ENCODE measurements around the gene SPRN.
"Not testable (repeated sequence)": the region's sequence is repeated elsewhere in the genome, so short reads cannot be mapped to it uniquely, and the experiment has no call there.

SPRN gene

DNA sequence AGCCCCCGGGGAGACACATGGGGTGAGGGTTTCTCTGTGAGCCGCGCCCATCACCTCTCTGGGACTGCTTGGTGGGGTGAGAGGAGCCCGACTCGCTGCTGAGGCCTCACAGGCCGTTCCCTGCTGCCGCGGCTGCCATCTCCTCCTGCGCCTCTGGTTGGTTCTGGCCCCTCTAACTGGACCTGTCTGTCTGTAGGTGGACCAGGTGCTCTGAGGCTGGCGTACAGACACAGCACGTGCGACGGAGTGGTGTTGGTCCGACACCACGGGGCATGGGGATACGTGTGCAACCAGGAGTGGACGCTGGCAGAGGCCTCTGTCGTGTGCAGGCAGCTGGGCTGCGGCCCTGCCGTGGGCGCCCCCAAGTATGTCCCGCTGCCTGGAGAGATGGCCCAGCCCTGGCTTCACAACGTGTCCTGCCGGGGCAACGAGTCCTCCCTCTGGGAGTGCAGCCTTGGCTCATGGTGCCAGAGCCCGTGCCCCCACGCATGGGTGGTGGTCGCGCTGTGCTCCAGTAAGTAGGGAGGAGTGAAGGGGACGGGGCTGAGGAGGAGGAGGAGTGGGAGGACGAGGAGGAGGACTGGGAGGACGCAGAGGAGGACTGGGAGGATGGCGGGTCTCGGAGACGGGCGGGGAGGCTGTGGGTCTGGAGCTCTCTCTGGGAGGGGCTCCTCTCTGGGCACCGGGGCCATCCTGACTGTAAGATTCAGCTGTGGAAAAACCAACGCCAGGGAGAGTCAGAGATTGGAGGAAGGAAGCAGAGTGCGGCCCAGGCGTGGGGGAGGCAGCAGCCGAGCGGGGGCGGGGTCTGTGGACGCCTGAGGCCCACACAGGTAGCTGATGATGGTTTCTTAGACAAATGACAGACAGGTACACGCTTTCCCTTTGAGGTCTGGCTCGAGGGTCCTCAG lies 31.9 kb upstream of the SPRN start:
- no peak for DNase-seq (ENCODE audit: low spot score)

DNA sequence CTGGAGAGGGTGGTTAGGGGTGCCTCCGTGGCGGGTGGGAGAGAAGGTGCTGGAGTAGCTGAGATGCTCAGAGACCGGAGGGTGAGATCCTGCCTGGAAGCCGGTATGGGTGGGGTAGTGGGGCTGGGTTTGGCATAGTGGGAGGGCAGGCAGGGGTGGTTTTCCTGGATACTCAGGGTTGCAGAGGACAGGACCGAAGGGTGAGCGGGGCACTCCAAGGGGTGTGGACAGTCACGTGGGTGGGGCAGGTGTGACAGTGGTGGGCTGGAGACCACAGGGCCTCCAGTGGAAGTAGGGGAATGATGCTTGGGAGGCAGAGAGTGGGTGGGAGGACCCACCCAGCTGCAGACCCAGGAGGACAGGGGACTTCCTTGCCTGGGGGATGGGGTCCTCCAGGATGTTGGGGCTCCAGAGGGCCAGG lies 31.2 kb upstream of the SPRN start:
- no peak for DNase-seq (ENCODE audit: low spot score)

DNA sequence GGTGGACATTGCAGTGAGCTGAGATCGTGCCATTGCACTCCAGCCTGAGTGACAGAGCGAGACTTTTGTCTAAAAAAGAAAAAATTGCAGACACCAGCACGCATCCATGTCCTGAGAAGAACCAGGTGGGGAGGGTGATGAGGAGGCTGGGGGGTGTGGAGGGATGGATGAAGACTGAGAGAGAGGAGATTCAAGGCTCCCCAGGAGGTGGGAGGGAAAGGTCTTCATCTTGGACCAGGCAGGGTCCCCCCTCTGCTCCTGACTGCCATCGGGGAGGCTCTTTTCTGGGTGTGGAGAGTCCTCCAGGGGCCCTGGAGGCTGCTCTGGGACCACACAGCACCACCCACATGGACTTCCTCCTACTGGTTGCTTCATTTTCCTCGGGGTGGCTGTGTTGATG lies 30.8 kb upstream of the SPRN start:
- DNase-seq (ENCODE audit: low spot score) = no peak

DNA sequence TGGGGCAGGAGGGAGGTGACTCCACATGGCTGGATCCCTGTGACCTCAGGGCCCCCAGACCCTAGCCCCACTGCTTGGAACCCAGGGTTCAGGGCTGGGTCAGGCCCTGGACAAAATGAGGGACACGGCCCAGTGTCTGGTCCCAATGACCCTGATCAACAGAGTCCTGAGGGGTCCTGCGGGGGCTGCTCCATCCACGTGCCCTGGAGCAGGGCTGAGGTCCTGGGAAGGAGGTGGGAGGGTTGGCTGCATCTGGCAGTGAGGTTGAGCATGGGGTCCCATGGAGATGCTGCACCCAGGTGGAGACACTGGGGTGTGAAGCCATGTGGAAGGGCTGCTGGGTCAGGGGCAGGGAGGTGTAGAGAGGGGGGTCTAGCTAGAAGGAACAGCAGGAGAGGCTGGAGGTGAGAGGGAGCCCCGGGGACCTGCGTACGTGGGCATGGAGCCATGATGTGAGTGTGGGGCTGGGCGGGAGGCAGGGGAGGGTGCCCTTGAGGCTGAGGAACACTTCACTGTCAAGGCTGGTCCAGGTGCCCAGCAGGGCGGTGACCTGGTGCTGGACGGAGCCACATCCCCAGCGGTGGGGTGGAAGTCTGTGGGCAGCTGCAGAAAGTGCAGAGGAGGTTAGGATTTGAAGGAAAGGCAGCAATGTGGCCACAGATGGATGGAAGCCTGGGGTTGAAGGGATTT lies 29.9 kb upstream of the SPRN start:
- no peak for DNase-seq (ENCODE audit: low spot score)

DNA sequence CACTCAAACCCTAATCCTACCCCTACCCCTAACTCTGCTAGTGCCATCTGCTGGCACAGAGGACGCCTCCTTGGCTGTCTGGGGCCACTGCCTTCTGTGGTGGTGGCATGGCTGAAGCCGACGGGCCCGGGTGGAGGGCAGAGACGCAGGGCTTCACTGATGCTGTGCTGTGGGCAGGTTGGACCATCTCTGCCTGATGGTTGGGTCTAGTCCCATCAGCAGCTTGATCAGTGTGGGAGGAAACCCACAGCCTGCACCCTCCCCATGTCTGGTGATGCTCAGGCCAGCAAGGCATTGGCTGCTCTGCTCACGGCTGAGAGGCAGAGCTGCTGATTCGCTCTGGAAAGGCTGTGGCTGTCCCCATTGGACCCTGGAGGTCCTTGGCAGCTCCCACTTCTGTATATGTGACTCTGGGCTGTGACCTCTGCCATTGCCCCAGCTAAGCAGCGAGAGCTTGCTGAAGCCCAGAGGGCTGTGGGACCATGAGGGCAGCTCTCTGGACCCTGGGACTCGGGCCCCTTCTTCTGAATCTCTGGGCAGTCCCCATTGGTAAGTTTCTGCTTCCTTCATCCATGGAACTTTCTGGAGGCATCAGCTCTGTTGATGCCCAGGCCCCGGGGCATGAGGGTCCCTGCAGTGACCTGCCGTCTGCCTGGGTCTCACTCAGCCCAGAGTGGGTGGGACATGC lies 29.2 kb upstream of the SPRN start, which contains the start of gene SCART1:
TSS of gene SCART1 (plus strand) at position 430 of the 688 bp plus-strand sequence. CDS start at position 483, 53 bp downstream.
- DNase-seq (ENCODE audit: low spot score) = no peak

DNA sequence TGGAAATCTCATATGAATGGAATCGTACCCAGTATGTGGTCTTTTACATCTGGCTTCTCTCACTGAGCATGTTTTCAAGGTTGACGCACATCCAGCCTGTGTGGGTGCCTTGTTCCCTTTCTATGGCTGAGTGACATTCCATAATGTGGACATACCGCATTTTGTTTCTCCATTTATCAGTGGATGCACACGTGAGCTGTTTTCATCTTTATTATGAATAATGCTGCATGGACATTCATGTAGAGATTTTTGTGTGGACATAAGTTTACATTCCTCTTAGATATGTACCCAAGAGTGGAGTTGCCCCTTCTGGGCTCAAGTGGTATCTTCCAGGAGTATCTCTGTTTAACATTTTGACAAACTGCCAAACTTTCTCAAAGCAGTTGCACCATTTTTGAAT lies 28.0 kb upstream of the SPRN start:
- DNase-seq (ENCODE audit: low spot score) = no peak

DNA sequence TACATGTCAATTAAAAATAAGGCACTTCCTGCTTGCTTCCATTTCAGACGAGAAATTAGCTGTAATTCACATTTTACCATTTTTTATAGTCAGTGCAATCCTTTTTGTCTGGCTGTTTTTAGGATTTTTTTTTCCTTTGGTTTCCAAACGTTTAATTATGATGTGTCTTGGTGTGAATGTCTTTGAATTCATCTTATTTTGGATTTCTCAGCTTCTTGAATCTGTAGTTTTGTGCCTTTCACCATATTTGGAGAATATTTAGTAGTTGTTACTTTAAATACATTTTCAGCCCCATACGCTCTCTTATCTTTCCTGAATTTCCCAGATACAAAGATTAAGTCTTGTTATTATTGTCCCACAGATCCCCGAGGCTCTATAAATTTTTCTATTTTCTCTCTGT lies 26.9 kb upstream of the SPRN start:
- DNase-seq (ENCODE audit: low spot score) = no peak

DNA sequence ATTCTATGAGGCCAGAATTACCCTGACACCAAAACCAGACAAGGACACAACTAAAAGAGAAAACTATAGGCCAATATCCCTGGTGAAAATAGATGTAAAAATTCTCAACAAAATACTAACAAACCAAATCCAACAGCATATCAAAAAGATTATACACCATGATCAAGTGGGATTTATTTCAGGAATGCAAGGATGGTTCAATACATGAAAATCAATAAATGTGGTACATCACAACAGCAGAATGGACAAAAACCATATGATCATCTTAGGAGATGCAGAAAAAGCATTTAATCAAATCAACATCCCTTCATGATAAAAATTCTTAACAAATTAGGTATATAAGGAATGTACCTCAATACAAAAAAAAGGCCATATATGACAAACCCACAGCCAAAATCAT lies 23.7 kb upstream of the SPRN start:
- no peak for DNase-seq (ENCODE audit: low spot score)

DNA sequence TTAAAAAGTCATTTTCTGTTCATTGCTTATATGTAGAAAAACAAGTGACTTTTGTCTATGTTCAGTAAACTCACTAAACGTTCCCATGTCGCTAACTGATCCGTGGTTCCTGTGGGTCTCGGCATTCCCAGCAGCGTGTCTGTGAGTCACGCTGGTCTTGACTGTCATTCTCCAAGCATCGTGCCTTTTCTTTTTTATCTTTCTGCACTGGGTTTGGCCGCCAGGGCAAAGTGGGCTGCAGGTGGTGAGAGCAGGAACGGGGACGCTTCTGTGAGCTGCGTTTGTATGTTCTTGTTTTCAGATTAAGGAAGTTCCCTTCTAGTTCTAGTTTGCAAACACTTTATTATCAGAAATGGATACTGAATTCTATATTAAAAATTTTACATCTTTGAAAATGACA lies 22.6 kb upstream of the SPRN start:
- DNase-seq (ENCODE audit: low spot score) = no peak

DNA sequence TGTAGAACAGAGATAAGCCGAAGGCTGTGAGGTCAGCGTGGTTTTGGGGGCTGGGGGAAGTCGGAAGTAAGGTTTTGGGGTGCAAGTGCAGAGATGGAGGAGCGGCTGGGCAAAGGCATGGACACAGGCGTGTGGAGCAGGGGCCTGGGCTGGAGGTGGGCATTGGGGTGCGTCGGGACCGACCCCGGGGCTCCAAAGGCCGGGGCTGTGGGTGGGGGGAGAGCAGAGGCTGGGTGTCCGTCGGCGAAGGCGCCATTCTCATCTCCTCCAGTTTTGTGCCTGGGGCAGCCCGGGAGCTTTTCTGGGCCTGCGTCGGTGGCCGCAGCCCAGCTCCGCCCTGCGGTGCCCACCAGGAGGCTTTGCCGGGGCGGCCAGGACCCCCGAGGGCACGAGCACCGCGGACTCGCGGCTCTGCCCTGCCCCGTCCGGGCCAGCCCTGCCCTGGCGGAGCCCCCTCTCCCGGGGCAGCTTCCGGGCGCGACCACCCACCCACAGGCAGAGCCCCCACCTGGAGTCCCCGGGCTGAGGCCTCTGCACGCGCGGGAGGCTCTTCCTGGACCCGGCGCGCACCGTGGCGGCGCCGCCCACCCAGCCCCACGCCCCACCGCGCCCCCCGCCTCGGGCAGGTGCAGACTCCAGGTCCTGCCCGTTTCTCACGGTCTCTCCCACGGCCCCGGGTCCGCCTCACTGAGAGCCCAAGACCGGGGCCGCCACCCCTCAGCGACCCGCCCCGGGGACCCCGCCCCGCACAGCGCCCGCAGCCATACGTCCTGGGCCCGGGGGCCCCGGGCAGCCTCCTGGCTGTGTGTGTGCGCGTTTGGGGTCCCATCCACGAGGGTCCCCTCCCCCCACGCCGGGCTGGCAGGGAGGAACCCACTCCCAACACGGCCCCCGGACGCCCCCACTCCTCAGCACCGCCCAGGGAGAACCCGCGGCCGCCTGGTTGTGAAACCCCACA lies 21.6 kb upstream of the SPRN start:
- no peak for DNase-seq (ENCODE audit: low spot score)

DNA sequence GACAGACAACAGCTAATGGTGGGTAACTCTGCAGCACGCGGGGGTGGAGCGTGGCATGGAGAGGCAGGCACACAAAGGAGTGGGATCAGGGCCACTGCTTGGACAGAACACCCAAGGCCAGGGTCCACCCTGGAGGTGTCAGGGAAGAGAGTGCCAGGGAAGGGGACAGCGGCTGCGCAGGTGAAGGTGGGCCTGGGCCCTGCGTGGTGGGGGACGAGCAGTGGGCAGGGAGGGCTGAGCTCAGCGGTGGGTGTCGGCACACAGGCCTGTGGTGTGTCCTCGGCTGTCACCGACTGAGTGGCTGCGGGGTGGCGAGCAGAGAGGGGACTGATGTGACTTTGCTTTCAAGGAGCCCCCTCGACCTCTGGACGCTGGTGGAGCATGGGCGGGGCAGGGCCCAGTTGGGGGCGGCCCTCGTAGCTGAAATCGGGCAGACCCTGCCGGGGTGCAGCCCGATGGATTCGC lies 20.9 kb upstream of the SPRN start:
- no peak for DNase-seq (ENCODE audit: low spot score)

DNA sequence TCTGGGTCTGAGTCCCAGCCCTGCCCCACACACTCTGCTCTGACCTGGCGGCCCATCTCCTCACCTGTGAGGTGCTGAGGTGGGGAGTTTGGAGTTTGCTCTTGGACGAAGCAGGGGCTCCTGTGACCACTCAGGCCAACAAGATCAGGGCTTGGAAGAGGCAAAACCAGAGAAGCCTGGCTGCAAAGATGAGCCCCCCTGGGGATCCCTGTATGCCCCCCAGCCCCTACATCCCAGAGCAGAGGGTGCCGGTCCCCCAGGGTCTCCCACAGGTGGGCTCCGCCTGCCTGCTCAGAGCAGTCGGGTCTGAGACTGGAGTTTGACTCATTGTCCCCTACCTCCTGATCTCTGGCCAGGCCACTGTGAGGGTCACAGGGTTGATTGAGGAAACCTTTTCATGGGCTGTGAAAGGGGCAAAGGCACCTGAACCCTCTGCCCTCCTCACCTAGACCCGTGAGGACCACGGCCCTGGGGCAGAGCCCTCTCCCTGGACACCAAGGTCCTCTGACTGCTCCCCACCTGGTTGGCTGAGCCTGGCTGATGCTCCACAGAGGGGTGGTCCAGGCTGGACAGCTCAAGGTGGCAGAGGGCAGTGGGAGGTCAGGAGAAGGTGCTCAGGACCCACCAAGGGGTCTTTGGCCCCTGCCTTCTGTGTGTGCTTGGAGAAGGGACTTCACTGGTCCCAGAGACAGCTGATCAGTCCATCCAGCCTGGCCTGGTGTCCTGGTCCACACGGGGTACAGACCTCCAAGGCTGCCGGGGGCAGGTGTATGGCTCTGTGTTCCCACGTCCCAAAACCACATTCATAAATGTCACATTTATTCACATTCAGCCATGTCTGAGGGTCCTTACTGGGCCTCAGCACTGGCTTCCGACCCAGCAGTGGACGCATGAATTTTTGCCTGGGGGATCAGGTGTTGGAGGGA lies 20.2 kb upstream of the SPRN start:
- no peak for DNase-seq (ENCODE audit: low spot score)

DNA sequence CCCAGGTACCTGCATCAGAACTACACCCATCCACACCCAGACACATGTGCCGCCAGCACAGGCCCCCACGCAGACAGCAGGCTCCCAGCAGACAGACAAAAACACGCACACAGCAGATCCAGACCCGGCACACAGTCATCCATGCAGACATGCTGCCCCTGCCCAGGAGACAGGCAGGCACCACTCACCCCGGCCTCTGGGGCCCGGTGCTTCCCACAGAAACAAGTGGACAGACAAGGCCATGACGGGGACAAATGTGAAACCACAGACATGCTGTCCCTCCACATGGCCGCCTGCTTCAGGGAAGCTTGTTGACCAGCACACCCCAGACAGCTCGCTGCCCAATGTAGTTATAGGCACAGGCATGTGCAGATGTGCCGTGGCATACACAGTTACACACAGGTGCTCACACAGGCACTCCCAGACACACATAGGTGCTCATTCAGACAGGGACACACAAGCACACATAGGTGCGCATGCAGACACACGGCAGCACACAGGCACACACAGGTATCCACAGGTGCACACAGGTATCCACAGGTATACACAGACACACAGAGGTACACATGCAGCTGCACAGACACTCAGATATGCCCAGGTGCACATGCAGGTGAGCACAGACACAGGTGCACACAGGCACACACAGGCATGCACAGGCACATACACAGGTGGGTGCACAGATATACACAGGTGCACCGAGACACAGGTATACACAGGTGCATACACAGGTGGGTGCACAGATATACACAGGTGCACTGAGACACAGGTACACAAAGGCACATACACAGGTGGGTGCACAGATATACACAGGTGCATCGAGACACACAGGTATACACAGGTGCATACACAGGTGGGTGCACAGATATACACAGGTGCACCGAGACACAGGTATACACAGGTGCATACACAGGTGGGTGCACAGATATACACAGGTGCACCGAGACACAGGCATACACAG lies 18.8 kb upstream of the SPRN start:
- DNase-seq (ENCODE audit: low spot score) = no peak

DNA sequence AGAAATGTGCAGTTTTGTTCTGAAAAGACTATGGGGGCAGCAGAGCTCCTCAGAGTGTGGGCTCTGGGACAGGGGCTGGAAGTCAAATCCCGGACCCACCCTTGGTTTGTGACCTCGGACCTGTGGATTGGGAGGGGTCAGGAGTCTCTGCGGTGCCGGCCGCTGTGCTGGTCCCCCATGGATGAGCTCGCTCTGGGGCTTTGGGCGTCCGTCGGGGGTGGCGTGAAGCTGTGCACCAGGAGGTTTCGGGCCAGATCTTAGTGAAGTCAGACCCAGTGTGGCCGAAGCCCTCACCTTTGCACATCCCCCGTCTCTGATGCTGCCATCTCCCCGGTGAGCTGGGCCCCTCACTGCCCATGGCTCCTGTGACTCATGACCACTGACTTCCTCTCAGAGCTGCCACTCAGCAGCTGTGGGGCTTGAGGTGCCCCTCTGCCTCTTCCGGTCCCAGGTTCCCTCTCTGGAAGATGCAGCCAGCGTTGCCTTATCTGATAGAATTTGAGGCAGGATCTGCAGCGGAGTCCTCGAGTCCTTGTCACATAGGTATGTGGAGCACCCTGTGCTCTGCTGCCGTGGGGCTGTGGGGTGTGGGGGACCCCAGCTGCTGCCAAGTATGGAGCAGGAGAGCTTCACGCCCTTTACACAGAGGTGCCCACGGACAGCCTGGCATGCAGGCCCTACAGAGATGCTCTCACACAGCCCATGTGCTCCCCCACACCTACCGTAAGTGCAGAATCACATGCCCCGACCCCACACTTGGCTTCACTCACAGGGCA lies 18.0 kb upstream of the SPRN start:
- DNase-seq (ENCODE audit: low spot score) = no peak

DNA sequence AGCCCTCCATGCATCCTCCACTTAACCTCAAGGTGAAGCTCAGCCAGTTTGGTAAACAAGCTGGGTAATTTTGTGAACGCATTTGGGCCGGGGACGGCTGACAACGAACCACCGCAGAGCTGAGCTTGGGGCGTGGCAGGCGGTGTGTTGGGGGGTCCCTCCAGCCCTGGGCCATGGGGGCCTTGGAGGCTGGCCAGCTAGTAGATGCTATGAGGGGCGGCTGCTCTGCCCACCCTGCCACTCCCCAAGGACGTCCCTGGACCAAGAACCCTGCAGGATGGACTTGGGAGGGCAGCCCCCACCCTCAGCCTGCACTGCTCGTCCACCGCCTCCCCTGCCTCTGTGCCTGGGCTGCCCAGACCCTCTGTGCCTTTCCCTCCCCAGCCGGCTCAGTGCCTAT lies 17.4 kb upstream of the SPRN start:
- DNase-seq (ENCODE audit: low spot score) = no peak

DNA sequence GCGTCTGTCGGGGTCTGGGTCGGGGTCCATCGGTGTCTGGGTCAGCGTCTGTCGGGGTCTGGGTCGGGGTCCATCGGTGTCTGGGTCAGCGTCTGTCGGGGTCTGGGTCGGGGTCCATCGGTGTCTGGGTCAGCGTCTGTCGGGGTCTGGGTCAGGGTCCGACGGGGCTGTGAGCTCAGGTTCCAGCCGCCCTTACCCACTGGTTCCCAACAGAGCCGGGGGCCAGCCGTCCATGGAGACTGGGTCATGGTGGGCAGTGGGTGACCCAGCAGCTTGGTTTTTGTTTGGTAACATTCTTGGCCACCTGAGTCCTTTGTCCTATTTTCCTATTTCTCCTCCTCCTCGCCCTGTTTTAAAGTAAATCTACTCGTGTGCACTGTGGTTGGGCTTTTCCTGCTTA lies 16.9 kb upstream of the SPRN start:
- DNase-seq (ENCODE audit: low spot score) = not testable (repeated sequence)

DNA sequence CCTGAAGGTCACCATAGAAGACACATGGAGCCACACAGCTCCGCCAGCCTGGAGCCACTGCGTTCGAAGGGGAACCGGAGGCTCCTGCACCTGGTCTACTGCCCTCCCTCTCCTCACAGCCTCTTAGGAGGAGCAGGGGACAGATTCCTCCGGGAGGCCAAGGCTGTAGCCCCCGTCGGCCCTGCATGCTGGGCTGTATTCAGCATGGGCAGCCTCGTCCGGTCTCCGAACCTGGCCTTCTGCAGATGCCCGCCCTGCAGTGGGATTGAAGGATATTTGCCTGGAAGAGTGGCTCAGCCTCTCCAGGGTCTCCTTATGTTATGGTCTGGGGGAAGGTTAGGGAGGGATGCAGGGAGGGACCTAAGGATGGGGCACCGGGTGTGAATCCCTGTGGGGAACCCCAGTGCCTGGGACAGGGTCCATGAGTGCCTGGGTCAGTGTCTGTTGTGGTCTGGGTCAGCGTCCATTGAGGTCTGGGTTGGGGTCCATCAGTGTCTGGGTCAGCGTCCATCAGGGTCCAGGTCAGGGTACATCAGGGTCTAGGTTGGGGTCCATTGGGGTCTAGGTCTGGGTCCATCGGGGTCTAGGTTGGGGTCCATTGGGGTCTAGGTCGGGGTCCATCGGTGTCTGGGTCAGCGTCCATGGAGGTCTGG lies 16.3 kb upstream of the SPRN start:
- no peak for DNase-seq (ENCODE audit: low spot score)

Measured in globus pallidus (tissue), 1 donor.